Aorta (tissue), 5 donors: ENCODE results near the gene NFIX. TPM values are rescaled to one million over a fixed set of nuclear protein-coding genes. Genes with fewer than 3 reads are reported as not detected.

ENCODE experiments used
- ATAC-seq: fragments of 200-7000 bp; cut with Tn5 transposase; one replicate; pipeline ENCODE4 v1.9.1; 2022; ENCODE audit warnings: moderate library complexity; ENCODE audit not compliant: low FRiP score
- DNase-seq, 2 donors: peaks; one replicate each; pipeline ENCODE4 v3.0.0-alpha.2; 2020
- H3K27ac ChIP-seq, 2 donors: one replicate each; pipeline ENCODE4 v1.5.1; 2013; ENCODE audit warnings: low read length in 2 of 2, mild to moderate bottlenecking in 2 of 2, moderate library complexity in 2 of 2, control low read depth in 1 of 2, inconsistent platforms in 1 of 2, low read depth in 1 of 2
- H3K27me3 ChIP-seq, 2 donors: one replicate each; pipeline ENCODE4 v1.6.1; 2013; ENCODE audit warnings: control low read depth in 1 of 2, low read length in 1 of 2, mild to moderate bottlenecking in 1 of 2, moderate library complexity in 1 of 2; ENCODE audit not compliant: insufficient read depth in 2 of 2, control insufficient read depth in 1 of 2
- H3K36me3 ChIP-seq, 2 donors: one replicate each; pipeline ENCODE4 v1.6.1; 2013; ENCODE audit warnings: control low read depth in 1 of 2, low read length in 1 of 2, mild to moderate bottlenecking in 1 of 2; ENCODE audit not compliant: insufficient read depth in 2 of 2, control insufficient read depth in 1 of 2
- H3K4me1 ChIP-seq, 2 donors: one replicate each; pipeline ENCODE4 v1.6.1; 2013; ENCODE audit warnings: low read length in 2 of 2, control low read depth in 1 of 2, mild to moderate bottlenecking in 1 of 2, moderate library complexity in 1 of 2; ENCODE audit not compliant: insufficient read depth in 2 of 2, control insufficient read depth in 1 of 2
- H3K4me3 ChIP-seq, 2 donors: one replicate each; pipeline ENCODE4 v1.5.1; 2013; ENCODE audit warnings: low read length in 2 of 2, control low read depth in 1 of 2, mild to moderate bottlenecking in 1 of 2
- H3K9me3 ChIP-seq: one replicate; pipeline ENCODE4 v1.6.1; 2013; ENCODE audit warnings: mild to moderate bottlenecking, low read length; ENCODE audit not compliant: control insufficient read depth
- WGBS, 2 donors: extraction: QIAGEN DNeasy Blood & Tissue Kit; methylation state at CpG; one replicate each; pipeline ENCODE4 v1.1.7; 2013; 5-methylcytosine and 5-hydroxymethylcytosine counted together
- intact Hi-C, 2 donors: fragments of 100-400 bp; cut with DNase I; formaldehyde crosslinking; loops; one replicate each; pipeline versions ENCODE4 v1.14.2 to v1.15.0; 2022
- long read RNA-seq, 2 donors: library from polyadenylated mRNA; unstranded; transcript quantifications; one replicate each; pipeline ENCODE4 v2.0.0, GENCODE V29; 2020 to 2021
- polyA plus RNA-seq, 2 donors: library from polyadenylated mRNA; stranded (reverse); fragments of 200-250 nt; gene quantifications; one replicate each; pipeline ENCODE4 v1.2.3, GENCODE V29; 2013
- total RNA-seq, 2 donors: library from RNA; stranded (reverse); fragmentation: NEBNext Ultra II Directional; extraction: Animal tissue kit (Norgen Biotek cat#: 25700); gene quantifications; one replicate each; pipeline ENCODE4 v1.2.1, GENCODE V29; 2021
- donor health status: healthy with polysubstance abuse.
- donor health status: Bipolar disorder and iron deficiency.
- donor health status: DM: no; HTN: no; CAD: no.
- donor health status: DM: no; HTN: no; CAD: no.
- donor health status: DM: yes; HTN: yes; CAD: no.

Gene NFIX
- total RNA-seq (100 to 1,000 TPM; 184 to 327 TPM), polyA plus RNA-seq (10 to 100 TPM; 45.5 to 49.8 TPM)
- long read RNA-seq, donor 1, partial matches to known transcripts = 1 of 24 reads
- long read RNA-seq, donor 1, other reads (novel, unspliced or antisense) = 23 of 24 reads
- long read RNA-seq, donor 2, partial matches to known transcripts = 5 of 51 reads
- long read RNA-seq, donor 2, other reads (novel, unspliced or antisense) = 42 of 51 reads

GRCh38 chr19:12994701-12995595, at the start of gene NFIX:
NFIX (plus strand) TSS chr19:12995475; CDS start chr19:12995838, 363 bp downstream.
- intact Hi-C loops = loop anchor here (5.0 kb wide), 3 partner anchors 37 to 97 kb away; no protein-coding TSS in a partner anchor
- H3K27me3 ChIP-seq = no peaks in the 10 kb centered on the region
- H3K4me3 ChIP-seq = peak within 1 kb of the TSS; percentile 73 to 80
- ATAC-seq (peak; percentile 31), DNase-seq (peak; percentile 81 to 92)
- peak within 1 kb of the TSS; percentile 76 to 98 for H3K27ac ChIP-seq
- no peaks in the 10 kb centered on the region for H3K4me1 ChIP-seq
- no peaks in the 10 kb centered on the region for H3K36me3 ChIP-seq
- 8 to 14% methylated on average over 46 to 84 of the region's 84 CpGs for WGBS, 2 donors
- no peaks in the 10 kb centered on the region for H3K9me3 ChIP-seq

GRCh38 chr19:12945479-12946091, 49.7 kb upstream of the NFIX start, which contains the start of gene RAD23A:
RAD23A (plus strand) TSS chr19:12945862; CDS start chr19:12945949, 87 bp downstream.
- peak within 1 kb of the TSS; percentile 68 to 73 for H3K27ac ChIP-seq
- H3K4me1 ChIP-seq = no peaks in the 10 kb centered on the region
- intact Hi-C loops = no loop called here
- WGBS, 2 donors = 1% methylated on average over 59 to 62 of the region's 62 CpGs
- ATAC-seq (peak; percentile 97), DNase-seq (peak; percentile 98 to 100)
- no peaks in the 10 kb centered on the region for H3K9me3 ChIP-seq
- peaks cover 5 to 17% of the 10 kb centered on the region in 2 donors for H3K36me3 ChIP-seq
- peak within 1 kb of the TSS; percentile 80 to 91 for H3K4me3 ChIP-seq
- H3K27me3 ChIP-seq = no peaks in the 10 kb centered on the region

DNA sequence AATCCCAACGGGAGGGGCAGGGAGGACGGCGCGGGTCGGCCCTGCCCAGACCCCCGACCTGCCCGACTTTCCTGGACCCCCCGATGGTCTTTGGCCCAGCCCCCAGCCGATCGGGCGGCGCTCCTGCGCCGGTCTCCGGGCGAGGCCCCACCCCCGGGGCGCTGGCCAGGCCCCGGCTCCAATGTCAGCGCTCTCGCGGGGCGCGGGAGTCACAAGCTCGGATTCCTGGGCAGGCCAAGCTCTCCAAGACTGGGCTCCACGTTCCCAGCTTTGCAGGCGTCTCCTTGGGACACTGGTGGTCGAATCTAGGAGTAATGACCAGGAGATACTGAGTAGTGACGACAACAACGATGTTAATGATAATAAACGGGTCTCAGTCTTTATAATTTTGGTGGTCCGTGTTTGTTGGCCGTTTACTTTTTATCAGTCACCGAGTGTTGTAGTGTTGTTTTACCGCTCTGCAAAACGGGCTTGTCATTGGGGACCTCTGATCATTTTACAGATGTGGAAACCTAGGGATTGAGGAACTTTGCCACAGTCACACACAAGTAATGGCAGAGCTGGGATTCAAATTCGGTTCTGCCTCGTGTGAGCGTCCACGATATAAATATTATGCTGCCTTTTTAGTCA, 49.1 kb upstream of the NFIX start:
- DNase-seq = peak; percentile 84 to 92
- intact Hi-C loops = no loop called here

GRCh38 chr19:12946731-12947496, 48.4 kb upstream of the NFIX start:
- H3K27ac ChIP-seq = no peak overlapping the region
- intact Hi-C loops = no loop called here
- H3K9me3 ChIP-seq = no peaks in the 10 kb centered on the region
- WGBS, 2 donors = 52 to 56% methylated on average over 14 of the region's 14 CpGs
- no peaks in the 10 kb centered on the region for H3K27me3 ChIP-seq
- DNase-seq (no peak), ATAC-seq (no peak)
- H3K4me3 ChIP-seq = peak overlapping the region in 1 of 2 donors; percentile 80
- no peaks in the 10 kb centered on the region for H3K4me1 ChIP-seq
- H3K36me3 ChIP-seq = peaks cover 3 to 15% of the 10 kb centered on the region in 2 donors

More for the DNA sequence above, 49.1 kb upstream of the NFIX start:
- peak; percentile 79 for ATAC-seq
- Histone ChIP-seq H3K36me3 (peaks cover 3 to 17% of the 10 kb centered on the region in 2 donors), H3K27me3 (no peaks in the 10 kb centered on the region), H3K27ac (peak overlapping the region; percentile 68), H3K9me3 (no peaks in the 10 kb centered on the region), H3K4me1 (no peaks in the 10 kb centered on the region), H3K4me3 (peak overlapping the region; percentile 80 to 91)
- WGBS, 2 donors = 0% methylated on average over 36 to 40 of the region's 40 CpGs

GRCh38 chr19:12947702-12948611, 47.3 kb upstream of the NFIX start:
- ATAC-seq = no peak
- peaks cover 3 to 15% of the 10 kb centered on the region in 2 donors for H3K36me3 ChIP-seq

DNA sequence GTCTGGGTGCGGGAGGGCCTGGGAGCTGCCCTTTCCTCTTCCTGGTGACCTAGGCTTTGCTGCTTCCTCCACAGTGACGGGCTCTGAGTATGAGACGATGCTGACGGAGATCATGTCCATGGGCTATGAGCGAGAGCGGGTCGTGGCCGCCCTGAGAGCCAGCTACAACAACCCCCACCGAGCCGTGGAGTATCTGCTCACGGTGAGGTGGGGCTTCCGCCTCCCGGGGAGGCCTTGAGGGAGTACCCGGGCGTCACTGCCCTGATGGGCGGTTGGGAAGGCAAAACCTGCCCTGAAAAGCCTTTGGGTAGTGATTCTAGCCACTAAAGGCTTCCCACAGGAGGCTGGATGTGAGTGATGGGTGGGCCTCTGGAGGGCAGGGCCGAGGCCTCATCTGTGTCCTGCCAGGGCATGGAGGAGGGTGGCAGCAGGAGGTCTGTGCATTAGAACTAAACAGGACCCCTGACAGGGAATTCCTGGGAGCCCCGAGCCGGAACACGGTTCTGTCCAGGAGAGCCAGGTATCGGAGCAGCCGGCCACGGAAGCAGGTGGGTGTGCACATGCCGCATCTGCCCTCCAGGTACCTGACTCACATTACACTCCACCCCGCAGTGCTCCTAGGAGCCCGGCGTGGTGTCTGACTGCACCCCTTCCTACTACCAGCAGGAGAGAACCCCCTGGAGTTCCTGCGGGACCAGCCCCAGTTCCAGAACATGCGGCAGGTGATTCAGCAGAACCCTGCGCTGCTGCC, 46.5 kb upstream of the NFIX start:
- 88 to 97% methylated on average over 30 of the region's 30 CpGs for WGBS, 2 donors
- no peaks in the 10 kb centered on the region for H3K27me3 ChIP-seq
- intact Hi-C loops = no loop called here

More at GRCh38 chr19:12947702-12948611, 47.3 kb upstream of the NFIX start:
- Histone ChIP-seq H3K4me3 (no peak overlapping the region), H3K27me3 (no peaks in the 10 kb centered on the region), H3K27ac (no peak overlapping the region), H3K9me3 (no peaks in the 10 kb centered on the region), H3K4me1 (no peaks in the 10 kb centered on the region)
- 80 to 83% methylated on average over 28 of the region's 28 CpGs for WGBS, 2 donors
- intact Hi-C loops = no loop called here
- DNase-seq = peak in 1 of 2 donors; percentile 76

More for the DNA sequence above, 46.5 kb upstream of the NFIX start:
- no peak overlapping the region for H3K27ac ChIP-seq
- H3K36me3 ChIP-seq = peaks cover 0 to 11% of the 10 kb centered on the region in 2 donors
- no peak for ATAC-seq
- no peak overlapping the region for H3K4me3 ChIP-seq
- no peaks in the 10 kb centered on the region for H3K4me1 ChIP-seq
- H3K9me3 ChIP-seq = no peaks in the 10 kb centered on the region
- DNase-seq = no peak
